Measurements from ENCODE around the gene TECRL. TPM values are rescaled to one million over a fixed set of nuclear protein-coding genes. Genes with fewer than 3 reads are reported as not detected.

TECRL gene
- total and polyA plus RNA-seq, 10 donors: 0.06 TPM; not detected in 9

DNA sequence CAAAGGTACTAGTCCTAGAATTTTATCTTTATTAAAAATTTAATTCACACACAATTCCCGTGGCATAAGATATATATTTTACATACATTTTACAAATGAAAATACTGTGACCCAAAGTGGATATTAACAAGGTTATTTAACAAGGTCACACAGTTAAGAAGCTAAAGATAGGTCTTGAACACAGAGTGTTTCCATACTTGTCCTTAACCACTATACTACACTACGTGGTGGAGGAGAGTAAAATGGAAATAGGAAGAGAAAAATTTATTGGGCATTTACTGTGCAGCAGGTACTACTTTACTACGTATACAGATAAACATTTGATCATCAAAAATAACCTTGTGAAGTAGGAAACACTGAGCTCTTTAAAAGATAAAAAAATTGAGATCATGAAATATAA is 14.8 kb downstream of the TECRL start:
- no peak overlapping the region for H3K27ac ChIP-seq
- H3K36me3 ChIP-seq: no peaks in the 10 kb centered on the region
- H3K9me3 ChIP-seq: peaks cover 0 to 4% (median 0%) of the 10 kb centered on the region in 8 donors
- WGBS, 5 donors: 68 to 83% (median 71%) methylated on average over 3 of the region's 3 CpGs
- no peak for DNase-seq
- no peaks in the 10 kb centered on the region for H3K4me1 ChIP-seq
- TF ChIP-seq POLR2A (IDR thresholded peaks at IDR 0.05) (no peak), POLR2AphosphoS5 (IDR thresholded peaks at IDR 0.05) (no peak)
- TF ChIP-seq, protein P1, sequence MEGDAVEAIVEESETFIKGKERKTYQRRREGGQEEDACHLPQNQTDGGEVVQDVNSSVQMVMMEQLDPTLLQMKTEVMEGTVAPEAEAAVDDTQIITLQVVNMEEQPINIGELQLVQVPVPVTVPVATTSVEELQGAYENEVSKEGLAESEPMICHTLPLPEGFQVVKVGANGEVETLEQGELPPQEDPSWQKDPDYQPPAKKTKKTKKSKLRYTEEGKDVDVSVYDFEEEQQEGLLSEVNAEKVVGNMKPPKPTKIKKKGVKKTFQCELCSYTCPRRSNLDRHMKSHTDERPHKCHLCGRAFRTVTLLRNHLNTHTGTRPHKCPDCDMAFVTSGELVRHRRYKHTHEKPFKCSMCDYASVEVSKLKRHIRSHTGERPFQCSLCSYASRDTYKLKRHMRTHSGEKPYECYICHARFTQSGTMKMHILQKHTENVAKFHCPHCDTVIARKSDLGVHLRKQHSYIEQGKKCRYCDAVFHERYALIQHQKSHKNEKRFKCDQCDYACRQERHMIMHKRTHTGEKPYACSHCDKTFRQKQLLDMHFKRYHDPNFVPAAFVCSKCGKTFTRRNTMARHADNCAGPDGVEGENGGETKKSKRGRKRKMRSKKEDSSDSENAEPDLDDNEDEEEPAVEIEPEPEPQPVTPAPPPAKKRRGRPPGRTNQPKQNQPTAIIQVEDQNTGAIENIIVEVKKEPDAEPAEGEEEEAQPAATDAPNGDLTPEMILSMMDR (IDR thresholded peaks at IDR 0.05 in 8 of 11, conservative IDR thresholded peaks at IDR 0.05 in 3 of 11): no peak
- H3K27me3 ChIP-seq (replicated peaks in 1 of 7): no peaks in the 10 kb centered on the region
- H3K4me3 ChIP-seq: no peak overlapping the region
- intact Hi-C loops (cut with DNase I; ENCODE audit: low total_unique reads): no loop called here

DNA sequence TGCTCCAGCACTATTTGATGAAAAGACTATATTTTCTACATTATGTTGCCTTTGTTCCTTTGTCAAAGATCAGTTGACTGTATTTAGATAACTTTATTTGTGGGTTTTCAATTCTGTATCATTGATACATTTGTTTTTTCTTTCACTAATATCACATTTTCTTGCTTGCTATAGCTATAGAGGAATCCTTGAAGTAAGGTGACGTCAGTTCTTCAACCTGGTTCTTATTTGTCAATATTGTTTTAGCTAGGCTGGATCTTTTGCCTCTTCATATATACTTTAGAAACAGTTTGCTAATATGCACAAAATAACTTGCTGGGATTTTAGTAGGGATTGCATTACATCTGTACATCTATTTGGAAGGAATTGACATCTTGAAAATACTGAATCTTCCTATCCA is 21.0 kb downstream of the TECRL start:
- no peaks in the 10 kb centered on the region for H3K4me1 ChIP-seq
- intact Hi-C loops (cut with DNase I; ENCODE audit: low total_unique reads): no loop called here
- 83 to 89% (median 86%) methylated on average over 1 of the region's 1 CpG for WGBS, 5 donors

DNA sequence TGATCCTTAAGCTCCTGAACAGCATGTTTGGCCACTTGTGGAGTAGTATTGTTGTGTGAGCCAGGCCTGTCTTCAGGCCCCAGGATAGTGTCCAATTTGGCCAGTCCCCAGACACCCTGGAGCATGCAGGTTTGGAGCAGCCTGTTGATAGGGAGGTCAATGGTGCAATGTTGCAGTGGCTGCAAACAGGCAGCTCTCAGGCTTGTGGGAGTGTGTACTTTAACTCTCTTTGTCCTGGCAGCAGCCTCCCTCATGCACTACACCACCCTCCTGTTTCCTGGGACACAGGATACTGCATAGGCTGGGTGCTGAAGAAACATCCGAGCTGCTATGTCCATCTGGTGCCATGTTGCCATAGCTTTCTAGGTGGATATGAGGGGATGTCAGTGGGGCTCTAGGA is 24.0 kb downstream of the TECRL start:
- Histone ChIP-seq H3K4me3 (no peak overlapping the region), H3K27me3 (replicated peaks in 1 of 7) (no peaks in the 10 kb centered on the region), H3K36me3 (no peaks in the 10 kb centered on the region), H3K27ac (no peak overlapping the region), H3K9me3 (peaks cover 0 to 17% (median 3%) of the 10 kb centered on the region in 8 donors), H3K4me1 (no peaks in the 10 kb centered on the region)
- DNase-seq: no peak
- 79 to 87% (median 81%) methylated on average over 1 of the region's 1 CpG for WGBS, 5 donors
- intact Hi-C loops (cut with DNase I; ENCODE audit: low total_unique reads): no loop called here
- TF ChIP-seq, protein P1 (IDR thresholded peaks at IDR 0.05 in 8 of 11, conservative IDR thresholded peaks at IDR 0.05 in 3 of 11): no peak
- TF ChIP-seq POLR2AphosphoS5 (IDR thresholded peaks at IDR 0.05) (no peak), POLR2A (IDR thresholded peaks at IDR 0.05) (no peak)

More for the DNA sequence above, 21.0 kb downstream of the TECRL start:
- no peak overlapping the region for H3K27ac ChIP-seq
- no peak overlapping the region for H3K4me3 ChIP-seq
- no peaks in the 10 kb centered on the region for H3K27me3 ChIP-seq (replicated peaks in 1 of 7)
- TF ChIP-seq, protein P1 (IDR thresholded peaks at IDR 0.05 in 8 of 11, conservative IDR thresholded peaks at IDR 0.05 in 3 of 11): no peak
- TF ChIP-seq POLR2AphosphoS5 (IDR thresholded peaks at IDR 0.05): no peak
- TF ChIP-seq POLR2A (IDR thresholded peaks at IDR 0.05): no peak
- H3K9me3 ChIP-seq: peaks cover 0 to 17% (median 3%) of the 10 kb centered on the region in 8 donors
- H3K36me3 ChIP-seq: no peaks in the 10 kb centered on the region
- DNase-seq: no peak

DNA sequence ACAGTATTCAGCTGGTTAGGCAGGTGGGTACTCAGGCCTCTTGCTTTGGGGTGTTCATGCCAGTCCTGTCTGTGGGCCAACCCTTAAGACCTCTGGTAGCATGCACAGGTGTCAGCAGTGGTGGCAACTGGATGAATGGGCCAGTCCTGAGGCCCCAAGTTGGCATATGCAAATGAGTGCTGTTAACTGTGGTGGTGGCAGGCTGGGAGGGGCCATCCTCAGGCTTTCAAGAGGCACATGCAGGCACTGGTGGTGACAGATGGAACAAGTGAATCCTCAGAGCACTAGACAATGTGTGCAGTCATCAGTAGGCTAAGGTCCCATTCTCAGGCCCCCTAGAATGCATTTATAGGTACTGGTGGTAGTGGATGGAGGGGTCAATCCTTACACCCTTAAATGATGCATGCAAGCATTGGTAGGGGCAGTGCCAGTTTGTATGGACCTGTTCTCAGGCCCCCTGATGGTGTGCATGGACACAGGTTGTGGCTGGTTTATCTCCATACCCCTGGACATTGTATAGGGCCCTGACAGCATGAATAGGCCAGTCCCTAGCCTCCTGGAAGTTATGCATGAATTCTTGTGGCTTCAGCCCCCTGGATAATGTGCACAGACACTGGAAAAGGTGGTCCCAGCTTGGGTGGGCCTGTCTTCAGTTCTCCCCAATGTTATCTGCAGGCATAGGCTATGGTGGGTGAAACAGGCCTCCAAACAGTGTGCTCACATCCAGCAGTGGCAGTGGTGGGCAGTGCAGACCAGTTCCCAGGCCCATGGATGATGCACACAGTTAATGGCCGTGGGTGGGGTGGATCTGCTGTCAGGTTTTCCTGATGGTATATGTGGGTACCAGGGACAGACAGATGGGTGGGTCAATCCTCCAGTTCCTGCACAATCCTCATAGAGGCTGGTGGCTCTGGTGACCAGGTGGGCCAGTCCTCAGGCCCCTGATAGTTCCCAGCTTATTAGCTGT is 24.7 kb downstream of the TECRL start:
- no peaks in the 10 kb centered on the region for H3K36me3 ChIP-seq
- no peak overlapping the region for H3K27ac ChIP-seq
- peaks cover 0 to 17% (median 3%) of the 10 kb centered on the region in 8 donors for H3K9me3 ChIP-seq
- 50 to 72% (median 66%) methylated on average over 1 of the region's 1 CpG; no CpG with 5 or more reads in 1 of the 5 donors for WGBS, 5 donors
- no peaks in the 10 kb centered on the region for H3K27me3 ChIP-seq (replicated peaks in 1 of 7)
- no peaks in the 10 kb centered on the region for H3K4me1 ChIP-seq
- no peak for DNase-seq
- TF ChIP-seq POLR2A (IDR thresholded peaks at IDR 0.05): no peak
- no peak for TF ChIP-seq POLR2AphosphoS5 (IDR thresholded peaks at IDR 0.05)
- TF ChIP-seq, protein P1 (IDR thresholded peaks at IDR 0.05 in 8 of 11, conservative IDR thresholded peaks at IDR 0.05 in 3 of 11): no peak
- intact Hi-C loops (cut with DNase I; ENCODE audit: low total_unique reads): no loop called here
- H3K4me3 ChIP-seq: no peak overlapping the region

Measured in spleen (tissue), 11 donors.